GM12878 (cell line): Measurements from ENCODE around the gene DNASE1L3. TPM values are rescaled to one million over a fixed set of nuclear protein-coding genes. Genes with fewer than 3 reads are reported as not detected.

Experiments used
- ATAC-seq: fragments of 200-7000 bp; cut with Tn5 transposase; 3 replicates; pipeline ENCODE4 v1.9.1; 2020; ENCODE audit warnings: mild to moderate bottlenecking, moderate library complexity
- BruUV-seq: library from RNA; stranded (reverse); fragments of 400-500 nt; replicated peaks from 2 replicates; lab custom pipeline; 2021; lab: Mats Ljungman, UMichigan
- CTCF ChIA-PET: fragments of 300-600 bp; sonication (Branson Sonifier 250); formaldehyde crosslinking; extraction: SDS; loops from one replicate; lab custom pipeline; 2021; ENCODE audit warnings: inconsistent platforms; lab: Yijun Ruan, JAX
- POLR2A ChIA-PET: fragments of 350-600 bp; formaldehyde crosslinking; extraction: SDS; loops from one replicate; lab custom pipeline; 2021; ENCODE audit warnings: inconsistent platforms; lab: Charles Lee
- RAD21 ChIA-PET: fragments of 300-600 bp; sonication (Branson Sonifier 250); formaldehyde crosslinking; loops from one replicate; lab custom pipeline; 2023; ENCODE audit warnings: antibody characterized with exemption; ENCODE audit not compliant: unreplicated experiment; lab: Charles Lee
- SMC1A ChIA-PET: fragments of 300-600 bp; sonication (Branson Sonifier 250); formaldehyde crosslinking; loops from one replicate; lab custom pipeline; 2023; ENCODE audit not compliant: unreplicated experiment, uncharacterized antibody; lab: Charles Lee
- DNase-seq: peaks from one replicate; pipeline ENCODE4 v3.0.0-alpha.2; 2011; ENCODE audit warnings: low read depth, low spot score
- FAIRE-seq: peaks from 3 replicates; lab custom pipeline; 2011; peaks lifted over from hg19 to GRCh38; lab: Jason Lieb, UNC
- H2AFZ ChIP-seq: 2 replicates; pipeline ENCODE4 v1.6.0; 2011; ENCODE audit warnings: low read depth, low read length, control low read depth; ENCODE audit not compliant: control insufficient read depth
- H3K27ac ChIP-seq: 2 replicates; pipeline ENCODE4 v1.5.1; 2011; ENCODE audit warnings: control low read depth; ENCODE audit not compliant: control insufficient read depth, insufficient read depth
- H3K27me3 ChIP-seq, 2 experiments: replicated peaks in 1 of 2; 2 replicates each; pipeline versions ENCODE4 v1.6.0 to v1.6.1; 2011; ENCODE audit warnings: low read length in 1 of 2; ENCODE audit not compliant: control insufficient read depth in 2 of 2, insufficient read depth in 2 of 2
- H3K36me3 ChIP-seq, 2 experiments: 2 replicates each; pipeline ENCODE4 v1.5.1; 2011; ENCODE audit warnings: low read length in 1 of 2; ENCODE audit not compliant: control insufficient read depth in 2 of 2, insufficient read depth in 2 of 2
- H3K4me1 ChIP-seq: 2 replicates; pipeline ENCODE4 v1.6.1; 2011; ENCODE audit warnings: mild to moderate bottlenecking, low read length, moderate library complexity, mixed read lengths; ENCODE audit not compliant: control insufficient read depth, insufficient read depth
- H3K4me2 ChIP-seq: 2 replicates; pipeline ENCODE4 v1.6.0; 2011; ENCODE audit warnings: control low read depth; ENCODE audit not compliant: control insufficient read depth, insufficient read depth
- H3K4me3 ChIP-seq: fragments of 200-600 bp; sonication (generic); 2 replicates; pipeline ENCODE4 v1.5.1; 2016
- H3K79me2 ChIP-seq: 2 replicates; pipeline ENCODE4 v1.6.0; 2011; ENCODE audit warnings: low read length; ENCODE audit not compliant: control insufficient read depth, insufficient read depth
- H3K9ac ChIP-seq: 2 replicates; pipeline ENCODE4 v1.8.0; 2011; ENCODE audit warnings: low read length, control low read depth, mixed read lengths; ENCODE audit not compliant: control insufficient read depth, insufficient read depth
- H3K9me3 ChIP-seq: replicated peaks from 3 replicates; pipeline ENCODE4 v1.5.1; 2011; ENCODE audit warnings: mild to moderate bottlenecking, low read length; ENCODE audit not compliant: control insufficient read depth, insufficient read depth
- H4K20me1 ChIP-seq: 2 replicates; pipeline ENCODE4 v1.6.0; 2011; ENCODE audit not compliant: control insufficient read depth, insufficient read depth
- ATF7 ChIP-seq: fragments of 450-650 bp; IDR thresholded peaks from 2 replicates; pipeline ENCODE4 v1.6.1; 2016; ENCODE audit warnings: low read depth, mild to moderate bottlenecking
- CBX5 ChIP-seq: sonication (generic); IDR thresholded peaks from 2 replicates; pipeline ENCODE4 v1.6.1; 2016; ENCODE audit warnings: low read depth, moderate library complexity, mild to moderate bottlenecking, inconsistent platforms
- CEBPB ChIP-seq, 2 experiments: fragments of 150-350 bp in 1 of 2; IDR thresholded peaks; 2 replicates each; pipeline ENCODE4 v1.6.1; 2012 to 2014; ENCODE audit warnings: low read depth in 2 of 2, low read length in 2 of 2, borderline replicate concordance in 1 of 2, inconsistent platforms in 1 of 2
- CHD1 ChIP-seq: IDR thresholded peaks from 2 replicates; pipeline ENCODE4 v1.6.1; 2012; ENCODE audit warnings: low read depth, low read length, improper control_type of control experiment
- ELK1 ChIP-seq: IDR thresholded peaks from 2 replicates; pipeline ENCODE4 v1.6.1; 2012; ENCODE audit warnings: low read depth, low read length, improper control_type of control experiment
- FOXK2 ChIP-seq: fragments of 450-650 bp; IDR thresholded peaks from 2 replicates; pipeline ENCODE4 v1.6.1; 2017; ENCODE audit warnings: mild to moderate bottlenecking, moderate library complexity
- HDGF ChIP-seq: fragments of 450-650 bp; IDR thresholded peaks from 2 replicates; pipeline ENCODE4 v1.6.1; 2016; ENCODE audit warnings: antibody characterized with exemption
- HSF1 ChIP-seq: fragments of 150-350 bp; IDR thresholded peaks from 2 replicates; pipeline ENCODE4 v1.6.1; 2014; ENCODE audit warnings: mild to moderate bottlenecking, low read depth, low read length
- KDM1A ChIP-seq: fragments of 200-600 bp; sonication (generic); IDR thresholded peaks from 2 replicates; pipeline ENCODE4 v1.6.1; 2016; ENCODE audit warnings: borderline replicate concordance
- MAX ChIP-seq: IDR thresholded peaks from 2 replicates; pipeline ENCODE4 v1.6.1; 2012; ENCODE audit warnings: low read depth, low read length, improper control_type of control experiment
- MYC ChIP-seq: IDR thresholded peaks from 2 replicates; pipeline ENCODE4 v1.6.1; 2011; ENCODE audit warnings: mild to moderate bottlenecking, low read length, moderate library complexity, inconsistent platforms; ENCODE audit not compliant: insufficient read depth, insufficient replicate concordance, insufficient read length, severe bottlenecking
- PBX3 ChIP-seq: IDR thresholded peaks from 2 replicates; pipeline ENCODE4 v1.6.1; 2011; ENCODE audit warnings: mild to moderate bottlenecking, low read depth, low read length, moderate library complexity; ENCODE audit not compliant: insufficient replicate concordance
- RBBP5 ChIP-seq: fragments of 200-600 bp; sonication (generic); conservative IDR thresholded peaks from 2 replicates; pipeline ENCODE4 v1.6.1; 2016
- SIN3A ChIP-seq: IDR thresholded peaks from 2 replicates; pipeline ENCODE4 v1.6.1; 2012; ENCODE audit warnings: low read depth, low read length, improper control_type of control experiment
- SREBF2 ChIP-seq: IDR thresholded peaks from 2 replicates; pipeline ENCODE4 v1.6.1; 2012; ENCODE audit warnings: mild to moderate bottlenecking, low read length
- ZBTB11 ChIP-seq: fragments of 450-650 bp; formaldehyde crosslinking; IDR thresholded peaks from 2 replicates; pipeline ENCODE4 v1.5.0; 2022; ENCODE audit warnings: mild to moderate bottlenecking, missing genetic modification characterization
- ZNF217 ChIP-seq: fragments of 450-650 bp; IDR thresholded peaks from 2 replicates; pipeline ENCODE4 v1.6.1; 2017; ENCODE audit warnings: antibody characterized with exemption, mild to moderate bottlenecking
- WGBS: methylation state at CpG from one replicate; pipeline ENCODE4 v1.1.6; 2016; ENCODE audit warnings: low lambda C conversion rate; ENCODE audit not compliant: insufficient replicate concordance, insufficient coverage; ENCODE audit errors: missing lambda C conversion rate; 5-methylcytosine and 5-hydroxymethylcytosine counted together
- in situ Hi-C: fragments of 300-500 bp; cut with MboI; formaldehyde crosslinking; loops from 9 replicates; pipeline ENCODE4 v1.14.3; 2018; ENCODE audit warnings: mixed read lengths
- intact Hi-C: fragments of 100-400 bp; cut with micrococcal nuclease; formaldehyde crosslinking; loops from one replicate; pipeline ENCODE4 v1.14.2; 2022; ENCODE audit not compliant: unreplicated experiment
- polyA plus RNA-seq, 11 experiments: library from polyadenylated mRNA; depleted of rRNA in 4 of 11; unstranded in 6 of 11; stranded (reverse) in 5 of 11; fragments of >200 nt; fragmentation: Nextera tagmentation in 4 of 11; fragmentation: Illumina TruSeq in 1 of 11; extraction: Ambion mirVana in 4 of 11; extraction: Trizol in 1 of 11; gene quantifications; 1 replicate in 1 of 11; 2 replicates in 10 of 11; pipeline versions ENCODE4 v1.2.1 to v1.2.3, GENCODE V29; 2011 to 2016; ENCODE audit warnings: inconsistent platforms in 2 of 11, missing spikeins in 2 of 11, low read depth in 1 of 11
- total RNA-seq, 4 experiments: library from RNA; depleted of rRNA in 3 of 4; stranded (reverse); fragments of >200 nt in 3 of 4; fragmentation: Illumina TruSeq in 1 of 4; extraction: Trizol in 1 of 4; gene quantifications; 2 replicates each; pipeline versions ENCODE4 v1.2.1 to v1.2.3, GENCODE V29; 2013 to 2021

Gene DNASE1L3
- total and polyA plus RNA-seq, 10 of the 15 experiments (the other 5 are each of a cell fraction or from before 2014, with no cell fraction given) = 3.2 to 72.1 (median 6.3) TPM

GRCh38 chr3:58189691-58190090, 21.1 kb downstream of the DNASE1L3 start:
- Histone ChIP-seq H3K27ac (no peak overlapping the region), H3K4me2 (no peak overlapping the region), H3K9me3 (peaks cover 9% of the 10 kb centered on the region; the same call in 2 of the 3 replicates), H3K4me1 (peaks cover 3% of the 10 kb centered on the region; the same call in 1 of the 2 replicates), H3K79me2 (no peaks in the 10 kb centered on the region), H3K27me3 (no peaks in the 10 kb centered on the region), H2AFZ (no peak overlapping the region), H3K36me3 (peaks cover 1 to 6% of the 10 kb centered on the region in 2 experiments; a peak in 2 of 4 replicates), H3K9ac (no peak overlapping the region), H4K20me1 (no peaks in the 10 kb centered on the region), H3K4me3 (no peak overlapping the region)
- in situ Hi-C loops (loop anchor here (5.0 to 10.0 kb wide), 3 partner anchors 33 to 435 kb away; no protein-coding TSS in a partner anchor), intact Hi-C loops (loop anchor here (5.0 kb wide), 1 partner anchor 223 kb away; no protein-coding TSS in a partner anchor)
- RAD21 ChIA-PET = interaction anchor here (1.2 to 6.6 kb wide), 12 partner anchors 11 to 117 kb away, joined by 3 to 141 read pairs (median 25); partner anchors contain the start of genes HTD2 and RPP14
- DNase-seq = no peak
- 51% methylated on average over 5 of the region's 5 CpGs for WGBS
- no peak for FAIRE-seq
- BruUV-seq = no TSS peak
- SMC1A ChIA-PET = interaction anchor here (0.8 to 9.6 kb wide), 18 partner anchors 11 to 161 kb away, joined by 3 to 191 read pairs (median 12); partner anchors contain the start of gene ABHD6
- POLR2A ChIA-PET = interaction anchor here (0.8 to 2.0 kb wide), 6 partner anchors 18 to 116 kb away, joined by 3 to 11 read pairs (median 3); partner anchors contain the start of genes HTD2 and RPP14
- ATAC-seq = no peak
- CTCF ChIA-PET = interaction anchor here (1.2 to 25.2 kb wide), 10 partner anchors 10 to 441 kb away, joined by 3 to 655 read pairs (median 22); partner anchors contain the start of genes ABHD6, DNASE1L3, HTD2 and RPP14
- no peak for TF ChIP-seq ZBTB11 (CRISPR knock-in tag)
- TF ChIP-seq SREBF2 = no peak
- no peak for TF ChIP-seq CBX5
- TF ChIP-seq ELK1 = no peak
- TF ChIP-seq ATF7 = no peak
- TF ChIP-seq KDM1A = no peak
- no peak for TF ChIP-seq MAX
- TF ChIP-seq CHD1 = no peak
- TF ChIP-seq RBBP5 = no peak
- TF ChIP-seq FOXK2 = no peak
- TF ChIP-seq HSF1 = no peak
- no peak for TF ChIP-seq CEBPB (IDR thresholded peaks at IDR 0.05; ENCODE audit: borderline replicate concordance in 1 of 2, low read depth in 2 of 2, low read length in 2 of 2)
- no peak for TF ChIP-seq HDGF
- no peak for TF ChIP-seq MYC
- TF ChIP-seq SIN3A = no peak
- no peak for TF ChIP-seq ZNF217
- TF ChIP-seq PBX3 = no peak
